ENCODE measurements around the gene ZNF717. TPM values are rescaled to one million over a fixed set of nuclear protein-coding genes. Genes with fewer than 3 reads are reported as not detected.
A peak's percentile ranks its signal among the peaks of the same experiment; 100 is the strongest.
"Not testable (repeated sequence)": the region's sequence is repeated elsewhere in the genome, so short reads cannot be mapped to it uniquely, and the experiment has no call there.

ZNF717 gene
- 10 to 100 TPM in 2 of 4 donors, 1 to 10 TPM in 2; 6.3 to 21.5 (median 10.2) TPM for total RNA-seq

DNA sequence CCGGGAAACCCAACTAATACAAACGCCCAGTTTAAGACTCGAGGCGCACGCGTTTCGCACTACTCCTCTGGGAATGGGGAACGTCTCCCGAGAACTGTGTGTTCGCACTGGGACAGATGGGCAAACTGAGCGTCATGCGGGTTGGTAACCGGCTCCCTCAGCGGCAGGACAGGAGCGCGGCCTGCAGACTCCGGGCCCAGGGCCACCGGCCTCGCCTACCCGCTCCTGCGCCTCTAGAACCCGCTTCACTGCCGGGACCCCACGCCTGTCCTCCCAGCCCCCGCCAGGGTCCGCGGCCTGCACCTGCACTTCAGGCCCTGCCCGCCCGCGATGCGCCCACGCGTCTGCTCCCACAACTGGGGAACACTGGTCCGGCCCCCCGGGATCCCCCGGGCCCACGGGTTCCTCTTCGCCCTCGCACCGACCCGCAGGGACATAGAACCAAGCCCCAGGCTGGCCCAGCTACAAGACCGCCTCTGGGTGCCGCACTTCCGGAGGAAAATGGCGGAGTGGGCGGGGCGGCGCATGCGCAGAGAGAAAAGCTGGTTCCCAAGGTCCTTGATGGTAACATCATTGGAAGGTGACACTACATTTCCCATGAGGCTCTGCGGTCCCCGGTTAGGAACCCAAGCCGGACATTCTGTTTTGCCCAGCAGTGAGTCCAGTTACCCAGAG, at the start of gene ZNF717:
TSS of gene ZNF717 (minus strand) at position 469 of the 675 bp plus-strand sequence. CDS start 2,187 bp downstream, outside the sequence.
- not testable (repeated sequence) for H3K9me3 ChIP-seq, H3K4me1 ChIP-seq, H3K27me3 ChIP-seq
- TF ChIP-seq POLR2A (IDR thresholded peaks at IDR 0.05) (peak; percentile 39 to 76), CTCF (IDR thresholded peaks at IDR 0.05) (peak in 3 of 6 experiments; percentile 10 to 44 (median 25))
- H3K36me3 ChIP-seq = peaks cover 0 to 27% (median 0%) of the 10 kb centered on the region in 3 donors
- peak within 1 kb of the TSS; percentile 73 to 89 (median 85) for H3K27ac ChIP-seq
- H3K4me3 ChIP-seq = peak within 1 kb of the TSS; percentile 62 to 89 (median 84)
- peak; percentile 81 to 97 (median 94) for DNase-seq

- H3K4me3 ChIP-seq, H3K27me3 ChIP-seq, DNase-seq, H3K36me3 ChIP-seq, H3K27ac ChIP-seq, H3K4me1 ChIP-seq, H3K9me3 ChIP-seq: not testable (repeated sequence)
These were observed 45.7 kb upstream of the ZNF717 start for GRCh38 chr3:75831076-75831475.

DNA sequence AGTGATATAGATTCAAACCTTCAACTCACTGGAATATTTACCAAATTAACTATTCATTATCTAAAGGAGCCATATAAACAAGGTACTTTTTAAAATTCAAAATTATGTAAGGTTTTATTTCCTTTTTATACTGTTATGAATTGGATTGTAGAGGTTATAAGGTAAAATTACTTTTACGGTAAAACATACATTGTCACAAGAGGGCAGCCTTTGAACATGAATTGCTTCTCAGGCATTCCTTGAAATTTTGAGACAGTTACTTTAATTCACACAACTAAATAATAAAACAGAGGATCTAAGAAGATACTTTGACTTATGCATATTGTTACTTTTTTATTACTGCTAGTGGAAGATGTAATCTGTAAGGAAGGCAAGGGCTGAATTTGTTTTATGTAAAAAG, 32.7 kb upstream of the ZNF717 start:
- not testable (repeated sequence) for H3K4me3 ChIP-seq, H3K4me1 ChIP-seq, H3K27ac ChIP-seq, H3K9me3 ChIP-seq, H3K36me3 ChIP-seq, H3K27me3 ChIP-seq, DNase-seq

- not testable (repeated sequence) for H3K27ac ChIP-seq, H3K36me3 ChIP-seq, H3K4me1 ChIP-seq, H3K9me3 ChIP-seq, H3K27me3 ChIP-seq, H3K4me3 ChIP-seq, DNase-seq
These were observed 31.2 kb upstream of the ZNF717 start for GRCh38 chr3:75816287-75817180.

DNA sequence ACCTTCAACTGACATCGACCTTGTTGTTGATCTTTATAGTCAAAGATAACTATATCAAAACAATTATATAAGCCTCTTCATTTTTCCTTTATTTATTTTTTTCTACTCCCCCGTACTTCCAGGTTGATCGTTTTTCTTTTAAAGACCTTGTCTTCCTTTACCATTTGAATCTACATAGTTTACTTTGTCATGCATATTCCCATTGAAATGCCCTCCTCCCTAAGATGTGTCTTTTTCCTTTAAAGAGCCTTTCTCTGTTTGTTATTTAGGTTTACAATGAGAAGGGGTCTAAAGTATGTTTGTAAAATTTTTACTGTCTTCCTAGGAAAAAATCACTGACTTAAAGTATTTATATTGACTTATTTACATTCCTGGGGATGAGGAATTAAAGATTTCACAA, 29.4 kb upstream of the ZNF717 start:
- H3K27ac ChIP-seq = no peak overlapping the region
- H3K4me3 ChIP-seq = no peak overlapping the region
- H3K27me3 ChIP-seq = no peaks in the 10 kb centered on the region
- DNase-seq = no peak
- H3K36me3 ChIP-seq = no peaks in the 10 kb centered on the region
- no peaks in the 10 kb centered on the region for H3K9me3 ChIP-seq
- TF ChIP-seq POLR2A (IDR thresholded peaks at IDR 0.05) (no peak), CTCF (IDR thresholded peaks at IDR 0.05) (no peak)
- H3K4me1 ChIP-seq = no peaks in the 10 kb centered on the region

GRCh38 chr3:75782506-75782905, 2.8 kb downstream of the ZNF717 start:
- Histone ChIP-seq H3K36me3 (peaks cover 0 to 54% (median 0%) of the 10 kb centered on the region in 3 donors), H3K9me3 (peaks cover 0 to 21% (median 0%) of the 10 kb centered on the region in 4 donors), H3K27me3 (no peaks in the 10 kb centered on the region), H3K4me1 (peaks cover 0 to 4% (median 0%) of the 10 kb centered on the region in 4 donors), H3K4me3 (no peak overlapping the region), H3K27ac (no peak overlapping the region)
- no peak for DNase-seq
- TF ChIP-seq CTCF (IDR thresholded peaks at IDR 0.05) (no peak), POLR2A (IDR thresholded peaks at IDR 0.05) (no peak)

Measured in Peyer's patch (tissue), 4 donors.